ENCODE data around the gene RHBDL1. TPM values are rescaled to one million over a fixed set of nuclear protein-coding genes. Genes with fewer than 3 reads are reported as not detected.
A peak's percentile ranks its signal among the peaks of the same experiment; 100 is the strongest.

The RHBDL1 gene
- total RNA-seq, 3 donors from 2014 or later = 0.48 to 2.3 (median 1.0) TPM

DNA sequence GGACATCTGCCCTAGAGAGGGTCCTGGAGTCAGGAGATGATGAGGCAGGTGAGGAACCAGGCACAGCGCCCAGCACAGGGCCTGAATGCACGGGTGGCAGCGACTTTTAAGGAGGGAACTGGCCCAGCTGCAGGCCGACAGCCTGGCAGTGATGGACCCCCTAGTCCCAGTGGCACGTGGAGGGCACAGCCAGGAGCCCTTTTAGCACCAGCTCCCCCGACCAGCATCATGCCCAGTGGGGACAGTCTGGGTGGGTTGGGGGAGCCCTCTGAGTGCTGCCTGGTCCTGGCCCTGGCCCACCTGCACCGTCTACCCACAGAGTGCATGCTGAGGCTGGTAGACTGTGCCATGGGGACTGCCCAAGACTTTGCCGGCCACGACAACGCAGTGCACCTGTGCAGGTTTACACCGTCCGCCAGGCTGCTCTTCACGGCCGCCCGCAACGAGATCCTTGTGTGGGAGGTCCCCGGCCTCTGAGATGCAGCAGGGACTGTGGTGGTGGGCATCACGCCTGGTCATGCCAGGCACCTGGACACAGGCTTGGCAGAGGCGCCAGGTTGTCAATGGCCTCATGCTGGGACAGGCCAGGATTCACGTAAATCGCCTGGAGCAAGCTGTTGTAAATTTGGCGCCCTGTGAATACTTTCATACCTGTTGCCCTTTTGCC is 8.2 kb upstream of the RHBDL1 start:
- Histone ChIP-seq H3K27ac (peak overlapping the region; percentile 87), H3K4me3 (peak overlapping the region; percentile 90 to 97 (median 93)), H3K27me3 (no peaks in the 10 kb centered on the region), H3K36me3 (peaks cover 6% of the 10 kb centered on the region), H3K4me1 (peaks cover 0 to 5% of the 10 kb centered on the region in 2 donors), H3K9me3 (no peaks in the 10 kb centered on the region)
- intact Hi-C loops (cut with DNase I; ENCODE audit: low total_unique reads) = no loop called here
- DNase-seq (ENCODE audit: low spot score in 2 of 2) = no peak
- TF ChIP-seq POLR2A (IDR thresholded peaks at IDR 0.05) (no peak), POLR2AphosphoS5 (IDR thresholded peaks at IDR 0.05) (no peak)
- TF ChIP-seq, protein P1, sequence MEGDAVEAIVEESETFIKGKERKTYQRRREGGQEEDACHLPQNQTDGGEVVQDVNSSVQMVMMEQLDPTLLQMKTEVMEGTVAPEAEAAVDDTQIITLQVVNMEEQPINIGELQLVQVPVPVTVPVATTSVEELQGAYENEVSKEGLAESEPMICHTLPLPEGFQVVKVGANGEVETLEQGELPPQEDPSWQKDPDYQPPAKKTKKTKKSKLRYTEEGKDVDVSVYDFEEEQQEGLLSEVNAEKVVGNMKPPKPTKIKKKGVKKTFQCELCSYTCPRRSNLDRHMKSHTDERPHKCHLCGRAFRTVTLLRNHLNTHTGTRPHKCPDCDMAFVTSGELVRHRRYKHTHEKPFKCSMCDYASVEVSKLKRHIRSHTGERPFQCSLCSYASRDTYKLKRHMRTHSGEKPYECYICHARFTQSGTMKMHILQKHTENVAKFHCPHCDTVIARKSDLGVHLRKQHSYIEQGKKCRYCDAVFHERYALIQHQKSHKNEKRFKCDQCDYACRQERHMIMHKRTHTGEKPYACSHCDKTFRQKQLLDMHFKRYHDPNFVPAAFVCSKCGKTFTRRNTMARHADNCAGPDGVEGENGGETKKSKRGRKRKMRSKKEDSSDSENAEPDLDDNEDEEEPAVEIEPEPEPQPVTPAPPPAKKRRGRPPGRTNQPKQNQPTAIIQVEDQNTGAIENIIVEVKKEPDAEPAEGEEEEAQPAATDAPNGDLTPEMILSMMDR (IDR thresholded peaks at IDR 0.05) = no peak

DNA sequence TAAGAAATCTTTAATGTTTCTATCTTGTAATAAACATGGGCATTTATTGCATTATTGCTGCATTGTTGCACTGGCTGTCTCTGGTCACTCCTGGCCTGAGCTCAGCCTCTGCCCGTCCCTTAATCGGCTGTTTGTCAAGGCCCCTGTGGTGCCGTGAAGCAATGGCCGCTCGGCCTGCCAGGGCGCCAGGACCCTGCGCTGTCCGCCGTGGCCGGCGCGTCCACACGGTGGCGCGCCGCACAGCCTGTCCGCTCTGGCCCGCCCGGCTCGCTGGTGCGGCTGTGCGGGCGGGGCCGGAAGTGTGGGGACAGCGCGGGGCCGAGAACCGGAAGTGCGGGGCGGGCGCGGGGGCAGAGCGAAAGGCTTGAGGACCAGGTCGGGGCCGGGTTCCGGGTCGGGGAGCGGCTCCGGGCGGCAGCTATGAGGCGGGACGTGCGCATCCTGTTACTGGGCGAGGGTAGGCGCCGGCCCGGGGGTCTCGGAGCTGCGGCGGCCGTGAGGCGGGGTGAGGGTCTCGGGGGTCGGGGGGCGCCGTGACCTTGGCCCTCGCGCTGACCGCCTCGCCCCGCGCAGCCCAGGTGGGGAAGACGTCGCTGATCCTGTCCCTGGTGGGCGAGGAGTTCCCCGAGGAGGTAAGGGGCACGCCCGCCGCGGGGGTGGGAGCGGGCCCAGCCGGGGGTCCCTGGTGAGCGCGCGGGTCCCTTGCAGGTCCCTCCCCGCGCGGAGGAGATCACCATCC is 7.5 kb upstream of the RHBDL1 start, which contains the start of gene RHOT2:
Gene RHOT2, plus strand, starts transcription at position 353 of the 739 bp plus-strand sequence. Its CDS starts 68 bp downstream, at position 421.
- DNase-seq (ENCODE audit: low spot score in 2 of 2) = peak; percentile 91 to 93
- TF ChIP-seq POLR2A (IDR thresholded peaks at IDR 0.05) (peak; percentile 57), POLR2AphosphoS5 (IDR thresholded peaks at IDR 0.05) (peak; percentile 45 to 83 (median 65))
- TF ChIP-seq, protein P1 (IDR thresholded peaks at IDR 0.05) = peak; percentile 57 to 93 (median 58)
- Histone ChIP-seq H3K27ac (peak within 1 kb of the TSS; percentile 87), H3K27me3 (no peaks in the 10 kb centered on the region), H3K9me3 (no peaks in the 10 kb centered on the region), H3K4me3 (peak within 1 kb of the TSS; percentile 90 to 97 (median 93)), H3K36me3 (peaks cover 10% of the 10 kb centered on the region), H3K4me1 (peaks cover 0 to 5% of the 10 kb centered on the region in 2 donors)
- intact Hi-C loops (cut with DNase I; ENCODE audit: low total_unique reads) = loop anchor here (1.0 kb wide), 1 partner anchor 22 kb away; the partner anchor contains the start of gene WDR24

- intact Hi-C loops (cut with DNase I; ENCODE audit: low total_unique reads) = loop anchor here (1.0 kb wide), 1 partner anchor 22 kb away; the partner anchor contains the start of gene WDR24
- no peaks in the 10 kb centered on the region for H3K9me3 ChIP-seq
- no peak for TF ChIP-seq POLR2AphosphoS5 (IDR thresholded peaks at IDR 0.05)
- no peak for TF ChIP-seq POLR2A (IDR thresholded peaks at IDR 0.05)
- TF ChIP-seq, protein P1 (IDR thresholded peaks at IDR 0.05) = no peak
These were observed 6.8 kb upstream of the RHBDL1 start for GRCh38 chr16:668519-669171.

DNA sequence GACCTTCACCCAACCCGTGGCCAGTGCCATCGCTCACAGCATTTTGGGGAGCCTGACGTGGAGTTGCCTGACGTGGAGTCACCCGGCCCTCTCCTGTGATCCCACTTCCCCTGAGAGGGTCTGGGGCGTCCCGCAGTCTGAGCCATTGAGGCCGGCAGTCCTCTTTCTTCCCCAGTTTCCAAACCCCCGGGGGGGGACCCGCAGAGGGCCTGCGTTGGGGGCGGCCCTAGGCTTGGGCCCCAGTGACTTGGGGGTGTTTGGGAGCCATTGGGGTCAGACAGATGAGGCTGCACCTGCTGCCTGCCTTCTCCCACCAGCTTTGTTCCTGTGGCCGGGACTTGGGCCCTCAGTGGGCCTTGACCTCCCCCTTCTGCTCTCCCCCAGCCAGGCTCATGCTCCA is 5.8 kb upstream of the RHBDL1 start:
- Histone ChIP-seq H3K36me3 (peaks cover 10% of the 10 kb centered on the region), H3K27me3 (no peaks in the 10 kb centered on the region)
- intact Hi-C loops (cut with DNase I; ENCODE audit: low total_unique reads) = no loop called here

More at GRCh38 chr16:668519-669171, 6.8 kb upstream of the RHBDL1 start:
- DNase-seq (ENCODE audit: low spot score in 2 of 2) = no peak
- Histone ChIP-seq H3K27ac (peak overlapping the region; percentile 87), H3K36me3 (peaks cover 10% of the 10 kb centered on the region), H3K4me3 (peak overlapping the region; percentile 90 to 97 (median 93)), H3K27me3 (no peaks in the 10 kb centered on the region), H3K4me1 (peaks cover 0 to 5% of the 10 kb centered on the region in 2 donors)

More for the DNA sequence above, 5.8 kb upstream of the RHBDL1 start:
- Histone ChIP-seq H3K4me3 (no peak overlapping the region), H3K27ac (no peak overlapping the region), H3K4me1 (peaks cover 0 to 5% of the 10 kb centered on the region in 2 donors), H3K9me3 (no peaks in the 10 kb centered on the region)
- DNase-seq (ENCODE audit: low spot score in 2 of 2) = no peak
- TF ChIP-seq POLR2AphosphoS5 (IDR thresholded peaks at IDR 0.05) = no peak
- no peak for TF ChIP-seq POLR2A (IDR thresholded peaks at IDR 0.05)
- TF ChIP-seq, protein P1 (IDR thresholded peaks at IDR 0.05) = no peak
